LoVo (cell line): ENCODE data around the gene MRPS31.
"Not testable (repeated sequence)": the region's sequence is repeated elsewhere in the genome, so short reads cannot be mapped to it uniquely, and the experiment has no call there.

ENCODE experiments used
- DNase-seq: peaks from one replicate; pipeline ENCODE4 v3.0.0-alpha.2; 2016; ENCODE audit warnings: low spot score

MRPS31 gene

DNA sequence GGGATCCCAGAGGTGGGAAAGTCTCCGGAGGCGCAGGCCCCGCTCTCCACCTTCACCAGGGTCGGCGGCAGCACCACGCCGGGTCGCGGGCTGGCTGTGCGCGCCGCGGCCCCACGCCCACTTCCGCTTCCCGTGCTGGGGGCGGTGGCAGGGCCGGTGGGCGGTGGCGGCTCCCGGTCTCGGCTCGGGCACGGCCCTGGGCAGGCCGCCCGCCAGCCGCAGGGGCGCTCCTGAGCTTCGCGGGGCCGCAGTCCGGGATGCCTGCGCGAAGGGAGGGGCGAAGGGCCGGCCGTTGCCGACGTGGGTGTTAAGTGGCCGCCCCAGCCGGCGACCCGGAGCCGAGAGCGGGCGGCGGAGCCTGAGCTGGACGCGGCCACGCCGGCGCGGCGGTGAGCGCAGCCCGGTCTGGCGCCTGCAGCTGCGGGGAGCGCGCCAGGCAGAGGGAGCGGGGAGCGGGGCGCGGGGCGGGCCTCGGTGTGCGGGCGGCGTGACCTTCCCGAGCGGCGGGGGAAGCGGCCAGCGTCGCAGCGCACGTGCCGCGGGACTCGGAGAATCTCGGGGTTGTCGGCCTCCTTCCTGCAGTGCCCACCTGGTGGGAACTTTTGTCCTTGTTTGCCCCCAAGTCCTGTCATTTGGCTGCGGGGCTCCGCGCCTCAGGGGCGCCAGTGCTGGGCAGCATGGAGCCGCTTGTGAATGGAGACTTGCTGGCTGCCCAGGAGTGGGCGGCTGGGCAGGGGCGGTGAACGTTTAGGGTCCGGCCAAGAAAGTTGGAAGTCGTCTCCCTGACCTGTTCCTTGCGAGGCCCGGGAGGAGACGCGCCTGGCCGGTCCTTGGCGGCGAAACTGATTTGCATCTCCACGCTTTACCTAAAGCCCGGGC, 18.5 kb upstream of the MRPS31 start, which contains the start of gene SLC25A15:
Gene SLC25A15 (plus strand): TSS at position 337 of the 879 bp plus-strand sequence. CDS start 3,616 bp downstream, outside the sequence.
- DNase-seq: peak; percentile 90

DNA sequence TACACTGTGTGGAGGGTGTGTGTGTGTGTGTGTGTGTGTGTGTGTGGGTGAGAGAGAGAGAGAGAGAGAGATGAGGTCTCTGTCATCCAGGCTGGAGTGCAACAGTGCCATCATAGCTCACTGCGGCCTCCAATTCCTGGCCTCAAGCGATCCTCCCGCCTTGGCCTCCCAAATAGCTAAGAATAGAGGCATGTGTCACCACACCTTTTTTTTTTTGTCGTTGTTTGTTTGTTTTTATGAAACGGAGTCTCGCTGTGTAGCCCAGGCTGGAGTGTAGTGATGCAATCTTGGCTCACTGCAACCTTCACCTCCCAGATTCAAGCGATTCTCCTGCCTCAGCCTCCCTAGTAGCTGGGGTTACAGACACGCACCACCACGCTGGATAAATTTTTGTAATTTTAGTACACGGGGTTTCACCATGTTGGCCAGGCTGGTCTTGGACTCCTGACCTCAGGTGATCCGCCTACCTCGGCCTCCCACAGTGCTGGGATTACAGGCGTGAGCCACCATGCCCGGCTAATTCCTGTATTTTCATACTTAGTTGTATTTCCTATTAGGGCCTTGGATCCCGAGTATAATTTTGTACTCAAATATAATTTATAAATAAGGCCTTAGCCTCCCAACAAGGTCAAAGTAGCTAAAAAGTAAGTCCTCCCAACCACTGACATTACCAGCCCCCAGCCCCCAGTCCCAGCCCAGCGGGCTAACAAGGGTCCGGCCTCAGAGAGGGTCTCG, 17.7 kb upstream of the MRPS31 start:
- DNase-seq: peak; percentile 12

DNA sequence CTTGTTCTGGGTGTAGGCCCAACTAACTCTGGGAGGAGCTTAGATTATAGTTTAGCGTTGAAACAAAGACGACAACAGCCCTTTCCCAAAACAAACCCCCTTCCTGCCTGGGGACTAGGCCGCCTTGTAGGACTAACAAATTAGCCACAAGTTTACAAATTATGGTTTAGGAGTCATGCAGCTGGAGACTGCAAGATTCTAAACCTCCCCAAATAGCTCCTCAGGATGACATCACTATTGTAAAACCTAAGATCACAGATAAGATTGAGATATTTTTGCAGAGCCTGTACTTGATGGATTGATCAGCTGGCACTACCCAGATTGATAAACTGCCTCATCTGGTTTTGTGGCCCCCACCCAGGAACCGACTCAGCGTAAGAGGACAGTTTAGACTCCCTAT, 16.1 kb upstream of the MRPS31 start:
- DNase-seq: no peak

GRCh38 chr13:40786568-40786996, 15.6 kb upstream of the MRPS31 start:
- DNase-seq: no peak

GRCh38 chr13:40784540-40784939, 13.6 kb upstream of the MRPS31 start:
- no peak for DNase-seq

- DNase-seq: not testable (repeated sequence)
Observed at GRCh38 chr13:40782971-40783370, 12.0 kb upstream of the MRPS31 start.

DNA sequence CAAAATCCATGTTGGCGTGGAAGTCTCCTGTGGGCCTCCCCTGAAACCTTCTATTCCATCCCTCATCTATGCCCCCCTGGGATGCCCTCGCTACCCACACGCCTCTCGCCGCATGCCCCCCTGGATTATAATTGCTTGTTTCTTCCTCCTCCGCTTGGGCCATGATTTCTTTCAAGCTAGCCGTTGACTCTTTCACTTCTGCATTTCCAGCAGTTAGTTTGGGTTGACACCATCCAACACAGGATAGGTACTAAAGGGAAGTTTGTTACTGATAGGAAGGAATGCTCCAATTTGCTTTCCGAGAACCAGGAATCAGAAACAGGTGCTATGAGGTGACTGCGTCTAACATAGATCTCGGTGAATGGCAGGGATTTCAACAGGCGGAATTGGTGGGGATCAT, 10.7 kb upstream of the MRPS31 start:
- DNase-seq: no peak

- DNase-seq: no peak
Observed at GRCh38 chr13:40780822-40781401, 9.9 kb upstream of the MRPS31 start.

- DNase-seq: no peak
Observed at GRCh38 chr13:40779796-40780285, 8.9 kb upstream of the MRPS31 start.

DNA sequence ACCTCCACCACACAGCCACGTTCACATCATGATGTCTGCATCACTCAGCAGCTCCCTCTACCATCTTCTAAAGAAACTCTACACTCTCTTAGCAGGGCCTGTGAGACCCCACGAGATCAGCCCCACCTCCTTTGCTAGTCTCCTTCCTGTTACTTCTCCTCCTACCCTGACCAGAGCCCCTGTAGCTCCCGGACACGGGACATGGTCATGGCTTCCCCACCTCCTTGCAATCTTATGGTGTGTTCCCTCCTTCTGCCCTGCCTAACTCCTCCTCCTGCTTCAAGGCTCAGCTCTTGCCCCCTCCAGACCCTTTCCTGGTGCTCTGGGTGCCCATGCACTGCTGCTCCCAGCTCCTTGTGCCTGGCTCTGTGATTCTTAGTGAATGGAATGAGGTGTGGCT, 8.1 kb upstream of the MRPS31 start:
- no peak for DNase-seq

DNA sequence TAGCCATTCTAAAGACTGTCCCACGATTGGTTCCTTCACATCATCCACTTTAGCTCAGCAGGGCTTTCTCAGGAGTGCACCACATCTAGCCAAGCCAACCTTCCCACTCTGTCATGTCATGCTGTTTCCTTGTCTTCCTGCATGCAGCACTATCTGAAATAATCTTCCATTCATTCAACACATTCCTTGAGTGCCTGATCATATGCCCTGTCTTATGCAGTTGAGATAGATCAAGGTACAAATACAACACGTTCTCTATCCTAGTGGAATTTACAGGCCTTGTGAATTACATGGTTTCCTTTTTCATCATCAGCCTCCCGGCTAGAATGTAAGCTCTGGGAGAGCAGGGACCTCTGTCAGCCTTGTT, 6.8 kb upstream of the MRPS31 start:
- DNase-seq: no peak

DNA sequence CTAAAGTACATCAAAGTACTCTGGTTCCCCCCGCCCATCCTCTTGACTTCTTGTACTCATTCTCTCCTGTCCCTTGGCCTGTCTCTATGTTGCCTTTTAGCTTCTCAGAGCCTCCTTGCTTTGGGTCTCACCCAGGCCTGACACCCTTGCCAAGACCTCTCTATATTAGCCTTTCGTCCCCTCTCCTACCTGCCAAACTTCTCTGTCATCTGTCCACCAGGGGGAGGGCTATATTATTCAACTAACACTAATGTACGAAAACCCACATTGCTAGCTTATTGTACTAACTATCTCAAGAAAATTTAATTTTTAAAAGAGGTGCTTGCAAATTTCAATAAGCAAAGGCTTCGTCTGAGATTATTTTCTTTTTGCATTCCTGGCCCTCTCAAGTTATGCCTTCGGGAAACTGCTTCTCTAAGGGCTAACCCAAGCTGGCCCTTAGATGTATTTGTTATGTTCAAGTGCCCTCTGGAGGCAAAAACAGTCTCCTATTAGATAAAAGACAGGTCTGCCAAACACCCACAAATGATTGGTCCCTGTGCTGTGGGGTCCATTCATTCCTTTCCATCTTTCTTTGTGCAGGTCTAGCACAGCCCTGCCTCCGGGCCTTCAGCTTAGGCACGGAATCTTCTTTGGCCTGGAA, 6.3 kb upstream of the MRPS31 start:
- DNase-seq: peak; percentile 60

DNA sequence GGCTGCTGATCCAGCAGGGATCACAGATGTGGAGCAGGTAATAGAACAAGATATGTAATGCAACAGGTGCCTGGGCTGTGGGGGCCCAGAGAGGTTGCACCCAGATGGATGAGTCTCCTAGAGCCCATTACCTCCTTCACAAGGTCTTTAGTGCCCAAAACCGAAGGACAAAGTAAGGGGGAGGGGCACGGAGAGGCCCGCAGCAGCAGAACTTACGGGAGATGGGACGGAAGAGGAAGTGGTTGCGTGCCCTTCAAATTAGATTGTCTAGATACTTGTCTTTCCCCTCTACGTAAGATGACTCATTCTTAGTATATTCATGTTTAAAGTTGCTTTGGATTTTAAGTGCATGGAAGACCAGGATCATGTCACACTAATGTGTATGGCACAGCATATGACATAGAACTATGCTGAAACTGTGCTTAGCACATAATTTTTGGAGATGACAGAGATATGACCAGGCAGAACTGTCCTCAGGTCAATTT, 5.7 kb upstream of the MRPS31 start:
- DNase-seq: no peak

- DNase-seq: no peak
Observed at GRCh38 chr13:40776232-40776631, 5.2 kb upstream of the MRPS31 start.

DNA sequence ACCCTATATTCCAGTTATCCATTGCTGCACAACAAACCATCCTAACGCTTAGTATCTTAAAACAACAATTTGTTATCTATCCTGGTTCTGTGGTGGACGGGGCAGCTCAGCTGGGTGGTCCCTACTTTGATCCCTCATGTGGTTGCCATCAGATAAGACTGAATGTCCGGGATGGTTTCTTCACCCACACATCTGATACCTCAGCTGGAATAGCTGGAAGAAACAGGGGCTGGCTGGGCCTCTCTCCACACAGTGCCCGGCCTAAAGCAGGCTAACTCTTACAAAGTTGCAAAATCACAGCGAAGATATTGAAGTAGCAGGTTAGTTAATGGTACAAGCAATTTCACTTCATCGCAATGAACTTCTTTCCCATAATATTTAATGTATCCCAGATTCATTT, 3.7 kb upstream of the MRPS31 start:
- no peak for DNase-seq

- no peak for DNase-seq
Observed at GRCh38 chr13:40772765-40773473, 1.9 kb upstream of the MRPS31 start.

GRCh38 chr13:40770609-40770933, 419 bp downstream of the MRPS31 start:
- DNase-seq: no peak

GRCh38 chr13:40769970-40770369, 1.0 kb downstream of the MRPS31 start:
- no peak for DNase-seq

DNA sequence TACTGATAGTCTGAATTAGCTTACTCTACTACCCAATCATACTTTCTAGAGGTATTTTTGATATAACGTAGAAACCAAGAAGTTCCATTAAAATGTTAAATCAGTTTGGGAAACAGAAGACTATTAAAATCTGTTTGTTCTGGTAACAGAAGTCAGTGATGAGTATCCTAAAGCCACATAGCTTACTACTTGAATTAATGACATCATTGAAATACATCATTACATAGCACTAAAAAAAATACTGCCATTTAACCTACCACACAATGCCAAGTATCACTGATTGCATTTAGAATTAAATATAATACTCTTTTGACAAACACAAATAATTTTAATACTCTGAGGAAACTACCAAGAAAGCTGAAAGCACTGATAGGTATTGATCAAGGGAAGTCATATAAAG, 5.4 kb downstream of the MRPS31 start:
- DNase-seq: no peak

GRCh38 chr13:40764587-40765403, 6.2 kb downstream of the MRPS31 start:
- no peak for DNase-seq

DNA sequence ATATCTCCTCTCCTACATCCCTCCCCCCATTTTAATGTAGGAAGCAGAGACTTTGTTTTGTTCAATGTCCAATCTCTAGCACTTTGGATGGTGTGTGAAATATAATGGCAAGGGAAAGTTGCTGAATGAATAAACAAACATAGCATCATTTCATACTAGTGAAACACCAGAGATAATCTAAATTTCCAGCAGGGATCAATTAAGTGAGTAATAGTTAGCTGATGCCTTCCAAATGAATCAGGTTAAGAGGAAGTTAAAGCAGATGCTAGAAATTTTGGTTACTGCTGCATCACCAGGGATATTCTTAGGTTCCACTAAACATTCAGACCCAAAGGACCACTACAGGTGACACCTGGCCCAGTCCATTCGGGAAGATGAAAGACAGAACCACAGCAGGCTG, 8.1 kb downstream of the MRPS31 start:
- no peak for DNase-seq
